ENCODE data around the gene PTPRE. TPM values are rescaled to one million over a fixed set of nuclear protein-coding genes. Genes with fewer than 3 reads are reported as not detected.

PTPRE gene
- total and polyA plus RNA-seq, 4 donors = 1.5 to 12.5 (median 3.7) TPM

GRCh38 chr10:128008521-128009250 lies 101.8 kb downstream of the PTPRE start:
- no peak for DNase-seq (ENCODE audit: low spot score)
- no peaks in the 10 kb centered on the region for H3K27me3 ChIP-seq (ENCODE audit: control insufficient read depth in 4 of 4, insufficient read depth in 4 of 4, low read length in 3 of 4)
- TF ChIP-seq SP1 (IDR thresholded peaks at IDR 0.05) (no peak), RAD21 (IDR thresholded peaks at IDR 0.05) (no peak), TAF1 (conservative IDR thresholded peaks at IDR 0.05) (no peak), EGR1 (IDR thresholded peaks at IDR 0.05; ENCODE audit: low read depth in 2 of 2) (no peak), NR2F2 (IDR thresholded peaks at IDR 0.05) (no peak), YY1 (IDR thresholded peaks at IDR 0.05) (no peak), CTCF (IDR thresholded peaks at IDR 0.05; ENCODE audit: low read depth, low read length, missing input control) (no peak), HNF4G (IDR thresholded peaks at IDR 0.05) (no peak), FOXA1 (IDR thresholded peaks at IDR 0.05) (no peak)
- 92% methylated on average over 8 of the region's 8 CpGs for WGBS
- no peak overlapping the region for H3K27ac ChIP-seq (ENCODE audit: low read depth in 1 of 2, low read length in 2 of 2)
- peaks cover 0 to 14% (median 2%) of the 10 kb centered on the region in 4 donors for H3K4me1 ChIP-seq (ENCODE audit: control insufficient read depth in 4 of 4, insufficient read depth in 4 of 4, low read length in 3 of 4)
- no peak overlapping the region for H3K9ac ChIP-seq (ENCODE audit: low read depth in 1 of 2, low read length in 2 of 2)
- H3K9me3 ChIP-seq (ENCODE audit: control insufficient read depth in 4 of 4, low read length in 3 of 4) = no peaks in the 10 kb centered on the region
- no peaks in the 10 kb centered on the region for H3K36me3 ChIP-seq (ENCODE audit: control insufficient read depth in 4 of 4, insufficient read depth in 3 of 4, low read depth in 1 of 4, low read length in 3 of 4)
- no peak overlapping the region for H3K4me3 ChIP-seq (ENCODE audit: low read depth in 1 of 3, low read length in 3 of 3)

- Histone ChIP-seq H3K4me3 (ENCODE audit: low read depth in 1 of 3, low read length in 3 of 3) (no peak overlapping the region), H3K27me3 (ENCODE audit: control insufficient read depth in 4 of 4, insufficient read depth in 4 of 4, low read length in 3 of 4) (no peaks in the 10 kb centered on the region), H3K9ac (ENCODE audit: low read depth in 1 of 2, low read length in 2 of 2) (no peak overlapping the region), H3K27ac (ENCODE audit: low read depth in 1 of 2, low read length in 2 of 2) (no peak overlapping the region), H3K4me1 (ENCODE audit: control insufficient read depth in 4 of 4, insufficient read depth in 4 of 4, low read length in 3 of 4) (peaks cover 0 to 14% (median 2%) of the 10 kb centered on the region in 4 donors), H3K36me3 (ENCODE audit: control insufficient read depth in 4 of 4, insufficient read depth in 3 of 4, low read depth in 1 of 4, low read length in 3 of 4) (no peaks in the 10 kb centered on the region), H3K9me3 (ENCODE audit: control insufficient read depth in 4 of 4, low read length in 3 of 4) (no peaks in the 10 kb centered on the region)
- WGBS = 67% methylated on average over 14 of the region's 14 CpGs
- no peak for DNase-seq (ENCODE audit: low spot score)
- TF ChIP-seq CTCF (IDR thresholded peaks at IDR 0.05; ENCODE audit: low read depth, low read length, missing input control) (no peak), FOXA2 (IDR thresholded peaks at IDR 0.05) (no peak), EGR1 (IDR thresholded peaks at IDR 0.05; ENCODE audit: low read depth in 2 of 2) (no peak), HNF4G (IDR thresholded peaks at IDR 0.05) (no peak), ZBTB33 (IDR thresholded peaks at IDR 0.05) (no peak), TAF1 (conservative IDR thresholded peaks at IDR 0.05) (no peak), REST (IDR thresholded peaks at IDR 0.05) (no peak), GABPA (IDR thresholded peaks at IDR 0.05 in 1 of 2, conservative IDR thresholded peaks at IDR 0.05 in 1 of 2) (no peak), SP1 (IDR thresholded peaks at IDR 0.05) (no peak), YY1 (IDR thresholded peaks at IDR 0.05) (no peak), NR2F2 (IDR thresholded peaks at IDR 0.05) (no peak), RAD21 (IDR thresholded peaks at IDR 0.05) (no peak), FOXA1 (IDR thresholded peaks at IDR 0.05) (no peak), HNF4A (conservative IDR thresholded peaks at IDR 0.05) (no peak), JUND (IDR thresholded peaks at IDR 0.05) (no peak), RXRA (IDR thresholded peaks at IDR 0.05) (no peak), ATF3 (IDR thresholded peaks at IDR 0.05) (no peak)
- TF ChIP-seq, protein P1, sequence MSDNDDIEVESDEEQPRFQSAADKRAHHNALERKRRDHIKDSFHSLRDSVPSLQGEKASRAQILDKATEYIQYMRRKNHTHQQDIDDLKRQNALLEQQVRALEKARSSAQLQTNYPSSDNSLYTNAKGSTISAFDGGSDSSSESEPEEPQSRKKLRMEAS (IDR thresholded peaks at IDR 0.05) = no peak
Observed at GRCh38 chr10:128009372-128010126, 102.6 kb downstream of the PTPRE start.

Data from liver (tissue), 9 donors.